AML-193 (cell line): ENCODE results near the gene ASB7.

ENCODE experiments used
- DNase-seq, 2 experiments: peaks; one replicate each; lab custom pipeline; 2025; lab: John Stamatoyannopoulos, UW

Gene ASB7

GRCh38 chr15:100686021-100686724, 83.8 kb downstream of the ASB7 start:
- no peak for DNase-seq

- no peak for DNase-seq
Measured at GRCh38 chr15:100686725-100687473, 84.5 kb downstream of the ASB7 start.

- DNase-seq: no peak
Measured at GRCh38 chr15:100687582-100688141, 85.3 kb downstream of the ASB7 start.

- DNase-seq: no peak
Measured at GRCh38 chr15:100688549-100689120, 86.2 kb downstream of the ASB7 start.

- no peak for DNase-seq
Measured at GRCh38 chr15:100689131-100689899, 86.9 kb downstream of the ASB7 start.

GRCh38 chr15:100690032-100690794, 87.8 kb downstream of the ASB7 start:
- no peak for DNase-seq

GRCh38 chr15:100690795-100691158, 88.4 kb downstream of the ASB7 start:
- DNase-seq: no peak

GRCh38 chr15:100691321-100691720, 88.9 kb downstream of the ASB7 start:
- DNase-seq: no peak

GRCh38 chr15:100692246-100692645, 89.9 kb downstream of the ASB7 start:
- DNase-seq: no peak

- DNase-seq: no peak
Measured at GRCh38 chr15:100692671-100693070, 90.3 kb downstream of the ASB7 start.

- DNase-seq: no peak
Measured at GRCh38 chr15:100693451-100693850, 91.1 kb downstream of the ASB7 start.

- DNase-seq: no peak
Measured at GRCh38 chr15:100694381-100695021, 92.1 kb downstream of the ASB7 start.

- DNase-seq: no peak
Measured at GRCh38 chr15:100695048-100695447, 92.7 kb downstream of the ASB7 start.

- no peak for DNase-seq
Measured at GRCh38 chr15:100696452-100696851, 94.1 kb downstream of the ASB7 start.
